GM19372 (cell line): ENCODE measurements around the gene EPHA1.
A peak's percentile ranks its signal among the peaks of the same experiment; 100 is the strongest.

Source experiments
- ATAC-seq: cut with Tn5 transposase; IDR thresholded peaks from one replicate; pipeline ENCODE4 v1.9.1; 2021; ENCODE audit warnings: mild to moderate bottlenecking, low read depth, moderate library complexity; ENCODE audit not compliant: unreplicated experiment

The EPHA1 gene

DNA sequence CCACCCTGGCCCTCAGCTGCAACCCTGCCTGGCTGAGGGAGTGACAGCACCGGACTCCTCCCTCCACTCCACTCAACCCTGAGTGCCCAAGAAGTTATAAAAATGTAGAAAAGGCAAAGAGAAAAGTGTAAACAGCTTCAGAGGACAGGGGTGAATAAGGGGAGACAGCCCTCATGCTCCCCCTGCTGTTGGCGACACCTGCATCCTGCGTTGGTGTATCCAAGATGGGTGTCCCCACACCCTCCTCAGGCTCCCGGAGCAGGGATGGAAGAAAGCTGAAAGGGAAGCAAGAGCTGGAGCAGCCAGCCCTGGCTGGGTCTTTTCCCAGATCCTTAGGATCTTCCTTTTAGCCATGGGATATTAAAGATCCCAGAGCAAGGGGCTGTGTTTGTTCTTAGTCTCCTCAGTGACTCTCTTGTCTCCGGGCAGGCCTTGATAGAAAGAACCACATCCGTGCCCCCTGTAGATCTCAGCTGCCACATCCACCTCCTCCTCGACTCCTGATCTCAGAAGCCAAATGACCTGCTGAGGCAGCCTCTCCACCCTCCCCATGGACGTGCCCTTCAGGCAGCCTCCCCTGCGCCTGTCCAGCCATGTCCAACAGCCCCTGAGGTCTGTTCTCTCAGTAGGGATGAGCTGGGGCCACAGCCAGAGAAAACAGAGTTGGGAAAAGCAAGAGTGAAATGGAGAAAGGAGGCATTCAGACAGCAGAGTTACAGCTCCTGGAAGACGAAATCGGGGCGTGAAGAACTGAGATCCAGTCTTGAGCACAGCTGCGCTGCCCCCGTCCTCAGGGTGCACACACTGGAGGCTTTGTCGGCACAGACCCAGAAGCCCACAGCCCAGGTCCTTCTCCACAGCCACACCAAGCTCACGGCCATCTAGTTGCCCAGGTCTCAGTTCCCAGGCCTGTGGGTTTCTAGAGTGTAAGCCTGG, 52.9 kb downstream of the EPHA1 start:
- ATAC-seq: no peak

DNA sequence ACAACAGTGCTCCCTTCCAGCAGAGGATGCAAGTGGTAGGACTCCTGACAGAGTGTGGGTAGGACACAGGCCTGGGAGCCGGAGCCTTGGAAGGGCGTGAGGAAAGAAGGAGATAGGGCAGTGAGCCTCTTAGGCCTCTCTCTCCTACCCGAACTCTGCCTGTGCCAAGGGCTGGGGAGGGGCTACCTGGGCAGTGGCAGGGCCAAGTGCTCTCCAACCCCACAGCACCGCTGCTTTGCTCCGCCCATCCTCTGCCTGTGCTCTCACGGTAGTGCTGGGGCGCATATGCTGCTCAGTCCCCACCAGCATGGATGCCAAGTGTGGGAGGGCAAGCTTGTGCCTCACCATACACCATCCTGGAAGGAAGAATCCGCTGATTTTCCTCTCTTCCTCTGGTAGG, 53.7 kb downstream of the EPHA1 start:
- ATAC-seq: no peak

DNA sequence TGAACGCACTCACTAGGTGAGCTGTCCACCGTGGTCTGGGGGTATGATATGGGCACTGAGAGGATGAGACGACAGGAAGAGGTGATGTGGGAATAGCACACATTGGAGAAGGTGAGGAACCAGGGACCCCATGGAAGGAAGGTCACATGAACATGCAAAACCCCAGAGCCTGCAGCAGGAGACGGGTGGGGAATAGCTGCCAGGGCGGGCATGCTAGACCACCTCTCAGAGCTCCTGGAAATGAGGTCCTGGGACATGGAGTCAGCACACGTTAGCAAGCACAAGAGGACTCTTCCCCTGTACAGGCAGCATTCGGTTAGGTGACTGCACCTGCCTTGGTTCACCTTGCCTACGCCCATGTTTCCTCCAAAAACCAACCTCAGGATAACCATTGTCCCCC, 54.3 kb downstream of the EPHA1 start:
- ATAC-seq: no peak

DNA sequence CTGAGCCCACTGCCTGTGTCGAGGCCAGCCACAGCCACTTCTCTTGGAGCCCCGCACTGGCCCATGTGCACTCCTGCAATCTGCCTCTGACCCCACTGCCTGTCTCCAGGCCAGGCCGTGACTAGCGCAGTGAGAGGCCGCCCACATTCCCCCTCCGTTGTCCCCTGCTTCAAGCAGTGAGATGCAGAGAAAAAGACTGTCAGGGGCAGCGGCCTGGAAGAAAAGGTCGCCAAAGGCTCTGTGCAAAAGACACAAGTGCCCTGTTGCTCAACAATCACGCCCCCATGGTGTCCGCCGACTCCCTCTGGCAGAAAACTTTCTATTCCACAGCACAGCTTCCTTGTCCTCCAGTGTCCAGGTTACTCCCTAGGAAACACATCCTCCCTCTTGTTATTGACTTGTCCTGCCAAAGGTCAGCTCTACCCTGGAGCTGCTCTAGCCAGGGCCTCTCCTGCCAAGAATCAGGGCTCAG, 56.1 kb downstream of the EPHA1 start:
- ATAC-seq: no peak

DNA sequence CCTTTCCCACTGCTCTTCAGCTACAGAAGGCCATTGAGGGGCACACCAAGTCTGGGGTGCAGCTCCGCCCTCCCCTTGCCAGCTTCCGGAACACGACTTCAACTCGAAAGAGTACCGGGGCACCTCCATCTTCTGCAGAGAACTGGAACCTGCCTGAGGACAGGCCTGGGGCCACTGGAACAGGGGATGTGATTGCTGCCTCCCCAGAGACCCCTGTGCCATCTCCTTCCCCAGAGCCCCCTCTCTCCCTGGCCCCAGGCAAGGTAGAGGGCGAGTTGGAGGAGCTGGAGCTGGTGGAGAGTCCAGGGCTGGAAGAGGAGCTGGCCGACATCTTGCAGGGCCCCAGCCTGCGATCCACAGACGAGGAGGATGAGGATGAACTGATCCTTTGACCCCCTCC, 57.1 kb downstream of the EPHA1 start:
- no peak for ATAC-seq

DNA sequence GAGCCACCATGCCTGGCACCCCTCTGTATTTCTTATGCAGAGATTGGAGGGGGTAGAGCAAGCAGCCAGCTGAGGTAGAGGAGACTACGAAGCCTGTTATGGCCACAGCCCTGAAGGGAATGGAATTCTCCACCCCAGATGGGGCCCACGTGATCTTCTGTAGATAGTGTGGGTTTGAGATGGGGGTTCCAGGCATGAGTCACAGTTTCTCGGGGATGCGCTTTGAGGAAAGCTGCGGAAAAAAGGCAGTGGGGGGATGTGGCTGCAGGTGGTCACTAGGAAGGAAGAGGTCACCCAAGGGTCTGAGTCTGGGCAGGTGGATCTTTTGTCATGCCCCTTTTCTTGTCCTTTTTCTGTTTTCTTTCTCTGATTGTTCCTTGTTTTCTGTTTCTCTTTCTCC, 57.6 kb downstream of the EPHA1 start:
- ATAC-seq: no peak

DNA sequence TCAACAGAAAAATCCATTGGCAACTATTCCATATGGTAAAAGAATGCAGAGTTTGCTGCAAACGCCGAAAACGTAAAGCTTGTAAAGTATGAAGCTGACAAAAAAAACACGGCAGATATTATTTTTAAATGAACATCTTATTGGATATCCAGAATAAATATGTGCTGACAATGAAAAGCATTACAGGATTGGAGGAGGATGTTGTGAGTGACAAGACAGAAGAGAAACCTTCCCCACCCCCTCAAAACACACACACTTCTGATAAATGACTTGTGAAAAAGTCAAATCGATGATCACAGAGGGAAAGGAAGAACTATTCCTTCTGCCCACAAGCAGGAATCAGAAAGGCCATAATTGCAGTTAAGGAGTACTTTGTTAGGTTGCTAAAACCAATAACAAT, 60.7 kb downstream of the EPHA1 start:
- ATAC-seq: no peak

DNA sequence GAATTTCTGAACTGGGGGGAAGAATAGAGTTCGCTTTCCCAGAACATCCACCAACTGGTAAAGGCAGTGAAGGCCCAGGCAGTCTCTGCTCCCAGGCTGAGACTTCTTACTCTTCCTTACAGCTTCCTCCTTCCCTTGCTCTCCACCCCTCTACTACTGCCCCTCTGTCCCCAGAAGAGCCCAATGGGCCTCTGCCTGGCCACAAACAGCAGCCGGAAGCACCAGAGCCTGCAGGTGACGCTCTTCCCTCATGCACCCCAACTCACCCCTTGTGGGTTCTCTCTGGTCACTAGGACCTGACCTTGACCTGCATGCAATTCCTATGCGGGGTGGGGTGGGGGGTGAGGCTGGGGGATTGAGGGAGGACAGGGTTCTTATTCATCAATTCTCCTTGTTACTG, 62.6 kb downstream of the EPHA1 start:
- no peak for ATAC-seq

DNA sequence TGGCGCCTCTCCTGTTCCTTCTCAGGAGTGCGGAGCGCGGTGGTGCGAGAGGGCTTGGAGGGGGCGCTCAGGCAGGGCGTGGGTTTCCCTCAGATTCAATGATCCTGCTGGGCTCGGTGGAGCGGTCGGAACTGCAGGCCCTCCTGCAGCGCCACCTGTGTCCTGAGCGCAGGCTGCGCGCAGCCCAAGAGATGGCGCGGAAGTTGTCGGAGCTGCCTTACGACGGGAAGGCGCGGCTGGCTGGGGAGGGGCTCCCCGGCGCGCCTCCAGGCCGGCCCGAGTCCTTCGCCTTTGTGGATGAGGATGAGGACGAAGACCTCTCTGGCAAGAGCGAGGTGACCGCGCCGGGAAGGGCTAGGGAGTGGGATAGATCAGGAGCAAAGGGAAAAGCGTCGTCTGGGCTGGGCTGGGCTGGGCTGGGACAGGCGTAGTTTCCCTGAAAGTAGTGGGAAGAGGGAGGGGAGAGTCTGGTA, 63.2 kb downstream of the EPHA1 start:
- peak; percentile 88 for ATAC-seq

DNA sequence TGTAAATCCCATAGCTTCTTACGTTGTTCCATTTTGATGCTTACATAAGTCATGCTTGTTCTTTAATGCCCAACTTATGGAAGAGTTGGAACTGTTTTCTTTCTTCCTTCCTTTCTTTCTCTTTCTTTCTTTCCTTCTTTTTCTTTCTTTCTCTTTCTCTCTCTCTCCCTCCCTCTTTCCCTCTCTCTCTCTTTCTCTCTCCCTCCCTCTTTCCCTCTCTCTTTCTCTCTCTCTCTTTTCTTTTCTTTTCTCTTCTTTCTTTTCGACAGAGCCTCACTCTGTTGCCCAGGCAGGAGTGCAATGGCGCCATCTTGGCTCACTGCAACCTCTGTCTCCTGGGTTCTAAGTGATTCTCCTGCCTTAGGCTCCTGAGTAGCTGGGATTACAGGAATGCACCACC, 65.1 kb downstream of the EPHA1 start:
- ATAC-seq: no peak

DNA sequence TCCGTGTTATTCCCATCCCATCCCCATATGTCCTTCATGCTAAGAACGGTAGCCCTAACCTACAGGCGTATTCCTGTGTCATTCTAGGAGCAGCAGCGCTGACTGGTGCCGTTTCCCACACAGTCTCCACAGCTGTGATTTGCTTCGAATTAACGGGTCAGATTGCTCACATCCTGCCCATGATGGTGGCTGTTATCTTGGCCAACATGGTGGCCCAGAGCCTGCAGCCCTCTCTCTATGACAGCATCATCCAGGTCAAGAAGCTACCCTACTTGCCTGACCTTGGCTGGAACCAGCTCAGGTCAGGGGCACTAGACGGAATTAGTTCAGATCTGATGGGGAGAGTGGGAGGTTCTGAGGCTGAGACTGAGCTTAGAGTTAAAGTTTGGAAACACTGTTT, 66.8 kb downstream of the EPHA1 start:
- ATAC-seq: no peak
